TTC549 (cell line): ENCODE results near the gene KRT3.

Experiments
- FAIRE-seq: peaks from 2 replicates; lab custom pipeline; 2012; peaks lifted over from hg19 to GRCh38; lab: Jason Lieb, UNC

KRT3 gene

GRCh38 chr12:52795694-52796428, at the start of gene KRT3:
Gene KRT3 (minus strand): TSS chr12:52796117. CDS start chr12:52796042, 75 bp downstream.
- no peak for FAIRE-seq

GRCh38 chr12:52844386-52844785, 48.5 kb upstream of the KRT3 start:
- no peak for FAIRE-seq

- FAIRE-seq, result no peak
These were observed 43.7 kb upstream of the KRT3 start for GRCh38 chr12:52839436-52840105.

GRCh38 chr12:52838609-52839435, 42.9 kb upstream of the KRT3 start:
- no peak for FAIRE-seq

GRCh38 chr12:52837781-52838608, 42.1 kb upstream of the KRT3 start:
- no peak for FAIRE-seq

- FAIRE-seq, result no peak
These were observed 41.5 kb upstream of the KRT3 start for GRCh38 chr12:52837413-52837741.

- no peak for FAIRE-seq
These were observed 40.8 kb upstream of the KRT3 start for GRCh38 chr12:52836491-52837412.

- FAIRE-seq, result no peak
These were observed 40.1 kb upstream of the KRT3 start for GRCh38 chr12:52836042-52836466.

GRCh38 chr12:52835271-52836041, 39.5 kb upstream of the KRT3 start:
- no peak for FAIRE-seq

GRCh38 chr12:52834727-52835001, 38.7 kb upstream of the KRT3 start:
- no peak for FAIRE-seq

GRCh38 chr12:52833922-52834726, 38.2 kb upstream of the KRT3 start, which contains the start of gene KRT79:
Gene KRT79 (minus strand): TSS chr12:52834311. CDS start chr12:52834260, 51 bp downstream.
- no peak for FAIRE-seq

GRCh38 chr12:52832985-52833905, 37.3 kb upstream of the KRT3 start:
- FAIRE-seq, result no peak

GRCh38 chr12:52832451-52832850, 36.5 kb upstream of the KRT3 start:
- no peak for FAIRE-seq

GRCh38 chr12:52831251-52831650, 35.3 kb upstream of the KRT3 start:
- FAIRE-seq, result no peak

GRCh38 chr12:52829986-52830770, 34.3 kb upstream of the KRT3 start:
- FAIRE-seq, result no peak

- no peak for FAIRE-seq
These were observed 32.7 kb upstream of the KRT3 start for GRCh38 chr12:52828591-52829021.

GRCh38 chr12:52828156-52828555, 32.2 kb upstream of the KRT3 start:
- no peak for FAIRE-seq
